Measurements from ENCODE around the gene GORASP1. TPM values are rescaled to one million over a fixed set of nuclear protein-coding genes. Genes with fewer than 3 reads are reported as not detected.

Gene GORASP1
- total RNA-seq, 8 experiments from 2014 or later, result 25.9 to 67.3 (median 38.2) TPM

GRCh38 chr3:39127908-39128304, 20.5 kb upstream of the GORASP1 start:
- in situ Hi-C loops (cut with MboI; ENCODE audit: low pct_unique_long_range_greater_than_20kb in 2 of 9, low sequenced_read_pairs in 9 of 9, unreplicated experiment in 9 of 9), result loop anchor here in 1 of 9 experiments (10.0 kb wide), 1 partner anchor 157 kb away; the partner anchor contains the start of gene CX3CR1
- peaks cover 0 to 3% of the 10 kb centered on the region in 2 donors for H3K4me1 ChIP-seq (replicated peaks in 1 of 2)
- 29 to 75% (median 59%) methylated on average over 1 of the region's 1 CpG; no CpG with 5 or more reads in 6 of the 10 experiments for WGBS, 10 experiments
- H3K4me3 ChIP-seq, result no peak overlapping the region
- no peak for ATAC-seq (replicated peaks in 6 of 8)
- no peak overlapping the region for H3K27ac ChIP-seq

- 33 to 100% (median 70%) methylated on average over 1 of the region's 7 CpGs; no CpG with 5 or more reads in 6 of the 10 experiments for WGBS, 10 experiments
- ATAC-seq (replicated peaks in 6 of 8), result no peak
- H3K4me3 ChIP-seq, result no peak overlapping the region
- in situ Hi-C loops (cut with MboI; ENCODE audit: low pct_unique_long_range_greater_than_20kb in 2 of 9, low sequenced_read_pairs in 9 of 9, unreplicated experiment in 9 of 9), result loop anchor here in 1 of 9 experiments (10.0 kb wide), 1 partner anchor 157 kb away; the partner anchor contains the start of gene CX3CR1
- H3K4me1 ChIP-seq (replicated peaks in 1 of 2), result peaks cover 0 to 3% of the 10 kb centered on the region in 2 donors
- H3K27ac ChIP-seq, result no peak overlapping the region
These were observed 20.0 kb upstream of the GORASP1 start for GRCh38 chr3:39127269-39127907.

- 0 to 90% (median 50%) methylated on average over 1 to 3 of the region's 6 CpGs; no CpG with 5 or more reads in 1 of the 10 experiments for WGBS, 10 experiments
- ATAC-seq (replicated peaks in 6 of 8), result peak in 6 of 8 experiments; percentile 36 to 79 (median 60)
- H3K4me1 ChIP-seq (replicated peaks in 1 of 2), result peaks cover 0 to 3% of the 10 kb centered on the region in 2 donors
- in situ Hi-C loops (cut with MboI; ENCODE audit: low pct_unique_long_range_greater_than_20kb in 2 of 9, low sequenced_read_pairs in 9 of 9, unreplicated experiment in 9 of 9), result loop anchor here in 1 of 9 experiments (10.0 kb wide), 1 partner anchor 158 kb away; the partner anchor contains the start of gene CX3CR1
- no peak overlapping the region for H3K4me3 ChIP-seq
- no peak overlapping the region for H3K27ac ChIP-seq
These were observed 19.2 kb upstream of the GORASP1 start for GRCh38 chr3:39126532-39127071.

- ATAC-seq (replicated peaks in 6 of 8), result peak in 3 of 8 experiments; percentile 22 to 74 (median 29)
- in situ Hi-C loops (cut with MboI; ENCODE audit: low pct_unique_long_range_greater_than_20kb in 2 of 9, low sequenced_read_pairs in 9 of 9, unreplicated experiment in 9 of 9), result loop anchor here in 1 of 9 experiments (10.0 kb wide), 1 partner anchor 159 kb away; the partner anchor contains the start of gene CX3CR1
These were observed 18.5 kb upstream of the GORASP1 start for GRCh38 chr3:39125841-39126500.

GRCh38 chr3:39124876-39125840, 17.7 kb upstream of the GORASP1 start:
- Histone ChIP-seq H3K4me1 (replicated peaks in 1 of 2) (peaks cover 0 to 3% of the 10 kb centered on the region in 2 donors), H3K27ac (no peak overlapping the region), H3K4me3 (no peak overlapping the region)
- in situ Hi-C loops (cut with MboI; ENCODE audit: low pct_unique_long_range_greater_than_20kb in 2 of 9, low sequenced_read_pairs in 9 of 9, unreplicated experiment in 9 of 9), result loop anchor here in 2 of 9 experiments (10.0 to 25.0 kb wide), 2 partner anchors 160 to 162 kb away; partner anchors contain the start of gene CX3CR1 (in 2 of the 2)
- peak in 4 of 8 experiments; percentile 24 to 70 (median 62) for ATAC-seq (replicated peaks in 6 of 8)
- WGBS, 10 experiments, result 60 to 92% (median 88%) methylated on average over 1 to 3 of the region's 5 CpGs; no CpG with 5 or more reads in 5 of the 10 experiments

More at GRCh38 chr3:39125841-39126500, 18.5 kb upstream of the GORASP1 start:
- Histone ChIP-seq H3K27ac (no peak overlapping the region), H3K4me3 (no peak overlapping the region), H3K4me1 (replicated peaks in 1 of 2) (peaks cover 0 to 3% of the 10 kb centered on the region in 2 donors)
- 0 to 100% (median 75%) methylated on average over 1 to 7 of the region's 12 CpGs; no CpG with 5 or more reads in 1 of the 10 experiments for WGBS, 10 experiments

GRCh38 chr3:39122813-39123212, 15.4 kb upstream of the GORASP1 start:
- in situ Hi-C loops (cut with MboI; ENCODE audit: low pct_unique_long_range_greater_than_20kb in 2 of 9, low sequenced_read_pairs in 9 of 9, unreplicated experiment in 9 of 9), result loop anchor here in 2 of 9 experiments (10.0 to 25.0 kb wide), 2 partner anchors 162 to 164 kb away; partner anchors contain the start of gene CX3CR1 (in 2 of the 2)
- no peak overlapping the region for H3K4me3 ChIP-seq
- peaks cover 0 to 3% of the 10 kb centered on the region in 2 donors for H3K4me1 ChIP-seq (replicated peaks in 1 of 2)
- H3K27ac ChIP-seq, result no peak overlapping the region
- no peak for ATAC-seq (replicated peaks in 6 of 8)
- WGBS, 10 experiments, result 43 to 100% (median 80%) methylated on average over 1 of the region's 1 CpG; no CpG with 5 or more reads in 2 of the 10 experiments

- in situ Hi-C loops (cut with MboI; ENCODE audit: low pct_unique_long_range_greater_than_20kb in 2 of 9, low sequenced_read_pairs in 9 of 9, unreplicated experiment in 9 of 9), result loop anchor here in 2 of 9 experiments (10.0 to 25.0 kb wide), 2 partner anchors 163 to 166 kb away; partner anchors contain the start of gene CX3CR1 (in 2 of the 2)
- Histone ChIP-seq H3K27ac (no peak overlapping the region), H3K4me1 (replicated peaks in 1 of 2) (no peaks in the 10 kb centered on the region), H3K4me3 (no peak overlapping the region)
- WGBS, 10 experiments, result 67 to 100% (median 94%) methylated on average over 1 to 2 of the region's 2 CpGs; no CpG with 5 or more reads in 1 of the 10 experiments
- ATAC-seq (replicated peaks in 6 of 8), result no peak
These were observed 14.2 kb upstream of the GORASP1 start for GRCh38 chr3:39121621-39122020.

GRCh38 chr3:39118931-39119660, 11.7 kb upstream of the GORASP1 start:
- in situ Hi-C loops (cut with MboI; ENCODE audit: low pct_unique_long_range_greater_than_20kb in 2 of 9, low sequenced_read_pairs in 9 of 9, unreplicated experiment in 9 of 9), result loop anchor here in 2 of 9 experiments (10.0 to 25.0 kb wide), 2 partner anchors 166 to 168 kb away; partner anchors contain the start of gene CX3CR1 (in 2 of the 2)
- no peak overlapping the region for H3K4me3 ChIP-seq
- no peak overlapping the region for H3K27ac ChIP-seq
- no peaks in the 10 kb centered on the region for H3K4me1 ChIP-seq (replicated peaks in 1 of 2)
- 0 to 100% (median 74%) methylated on average over 1 to 5 of the region's 5 CpGs; no CpG with 5 or more reads in 1 of the 10 experiments for WGBS, 10 experiments
- no peak for ATAC-seq (replicated peaks in 6 of 8)

- Histone ChIP-seq H3K4me1 (replicated peaks in 1 of 2) (no peaks in the 10 kb centered on the region), H3K27ac (no peak overlapping the region), H3K4me3 (no peak overlapping the region)
- no peak for ATAC-seq (replicated peaks in 6 of 8)
- in situ Hi-C loops (cut with MboI; ENCODE audit: low pct_unique_long_range_greater_than_20kb in 2 of 9, low sequenced_read_pairs in 9 of 9, unreplicated experiment in 9 of 9), result loop anchor here in 2 of 9 experiments (10.0 to 25.0 kb wide), 2 partner anchors 167 to 169 kb away; partner anchors contain the start of gene CX3CR1 (in 2 of the 2)
- WGBS, 10 experiments, result 40 to 100% (median 80%) methylated on average over 1 to 2 of the region's 3 CpGs; no CpG with 5 or more reads in 6 of the 10 experiments
These were observed 10.7 kb upstream of the GORASP1 start for GRCh38 chr3:39118079-39118478.

- Histone ChIP-seq H3K4me3 (no peak overlapping the region), H3K4me1 (replicated peaks in 1 of 2) (no peaks in the 10 kb centered on the region), H3K27ac (no peak overlapping the region)
- 83 to 100% (median 100%) methylated on average over 1 to 3 of the region's 3 CpGs; no CpG with 5 or more reads in 2 of the 10 experiments for WGBS, 10 experiments
- in situ Hi-C loops (cut with MboI; ENCODE audit: low pct_unique_long_range_greater_than_20kb in 2 of 9, low sequenced_read_pairs in 9 of 9, unreplicated experiment in 9 of 9), result loop anchor here in 2 of 9 experiments (10.0 to 25.0 kb wide), 2 partner anchors 169 to 171 kb away; partner anchors contain the start of gene CX3CR1 (in 2 of the 2)
- ATAC-seq (replicated peaks in 6 of 8), result no peak
These were observed 8.4 kb upstream of the GORASP1 start for GRCh38 chr3:39115870-39116269.

- no peak for ATAC-seq (replicated peaks in 6 of 8)
- in situ Hi-C loops (cut with MboI; ENCODE audit: low pct_unique_long_range_greater_than_20kb in 2 of 9, low sequenced_read_pairs in 9 of 9, unreplicated experiment in 9 of 9), result loop anchor here in 2 of 9 experiments (10.0 to 25.0 kb wide), 2 partner anchors 170 to 173 kb away; partner anchors contain the start of gene CX3CR1 (in 2 of the 2)
- 56 to 100% (median 80%) methylated on average over 1 to 4 of the region's 5 CpGs for WGBS, 10 experiments
- Histone ChIP-seq H3K27ac (no peak overlapping the region), H3K4me3 (no peak overlapping the region), H3K4me1 (replicated peaks in 1 of 2) (no peaks in the 10 kb centered on the region)
These were observed 7.0 kb upstream of the GORASP1 start for GRCh38 chr3:39114456-39114855.

All from motor neuron (in vitro differentiated cells).